Stimulated activated CD4-positive, alpha-beta T cell treated with anti-CD3 and anti-CD28 coated beads, Interleukin-1b, Interleukin-23, amount 100 ng/mL, for 4 hours (primary cell): Measurements from ENCODE around the gene IL11RA.

Experiments used
- DNase-seq, 2 donors: peaks; one replicate each; pipeline ENCODE4 v3.0.0-alpha.2; 2020; ENCODE audit warnings: low read depth in 2 of 2

IL11RA gene

GRCh38 chr9:34651876-34652601 lies at the start of gene IL11RA:
TSS of gene IL11RA (plus strand) at chr9:34652185. CDS start at chr9:34655218, 3,033 bp downstream.
- peak in 1 of 2 donors; percentile 36 for DNase-seq

DNA sequence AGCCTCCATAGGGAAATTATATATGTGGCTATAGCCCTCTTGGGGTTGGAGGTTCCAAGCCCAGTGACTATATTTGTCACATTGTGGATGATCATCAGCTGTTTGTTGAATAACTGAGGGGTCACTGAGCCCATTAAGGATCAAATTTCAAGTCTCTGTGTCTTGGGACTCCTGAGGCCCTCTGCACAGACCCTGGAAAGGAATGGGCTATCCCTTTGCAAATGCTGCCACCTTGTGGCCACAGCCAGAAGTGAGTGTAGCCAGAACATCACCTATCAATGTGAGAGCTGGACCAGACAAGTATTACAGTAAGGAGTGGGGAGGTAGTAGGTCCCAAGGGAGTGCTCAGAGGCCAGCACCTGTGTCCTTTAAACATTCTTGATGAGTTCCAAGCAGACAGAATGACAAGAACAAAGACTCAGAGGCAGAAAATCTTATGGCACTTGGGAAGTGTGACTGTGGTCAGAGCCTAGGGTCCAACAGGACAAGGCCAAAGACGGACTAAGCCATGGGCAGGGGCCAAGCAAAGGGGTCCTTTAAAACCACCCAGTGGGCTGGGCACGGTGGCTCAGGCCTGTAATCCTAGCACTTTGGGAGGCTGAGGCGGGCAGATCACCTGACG lies 48.3 kb upstream of the IL11RA start:
- DNase-seq, result peak; percentile 70 to 79

GRCh38 chr9:34606190-34606589 lies 45.8 kb upstream of the IL11RA start:
- DNase-seq, result no peak

- no peak for DNase-seq
Measured at GRCh38 chr9:34606905-34607304, 45.1 kb upstream of the IL11RA start.

- DNase-seq, result no peak
Measured at GRCh38 chr9:34607331-34607730, 44.7 kb upstream of the IL11RA start.

DNA sequence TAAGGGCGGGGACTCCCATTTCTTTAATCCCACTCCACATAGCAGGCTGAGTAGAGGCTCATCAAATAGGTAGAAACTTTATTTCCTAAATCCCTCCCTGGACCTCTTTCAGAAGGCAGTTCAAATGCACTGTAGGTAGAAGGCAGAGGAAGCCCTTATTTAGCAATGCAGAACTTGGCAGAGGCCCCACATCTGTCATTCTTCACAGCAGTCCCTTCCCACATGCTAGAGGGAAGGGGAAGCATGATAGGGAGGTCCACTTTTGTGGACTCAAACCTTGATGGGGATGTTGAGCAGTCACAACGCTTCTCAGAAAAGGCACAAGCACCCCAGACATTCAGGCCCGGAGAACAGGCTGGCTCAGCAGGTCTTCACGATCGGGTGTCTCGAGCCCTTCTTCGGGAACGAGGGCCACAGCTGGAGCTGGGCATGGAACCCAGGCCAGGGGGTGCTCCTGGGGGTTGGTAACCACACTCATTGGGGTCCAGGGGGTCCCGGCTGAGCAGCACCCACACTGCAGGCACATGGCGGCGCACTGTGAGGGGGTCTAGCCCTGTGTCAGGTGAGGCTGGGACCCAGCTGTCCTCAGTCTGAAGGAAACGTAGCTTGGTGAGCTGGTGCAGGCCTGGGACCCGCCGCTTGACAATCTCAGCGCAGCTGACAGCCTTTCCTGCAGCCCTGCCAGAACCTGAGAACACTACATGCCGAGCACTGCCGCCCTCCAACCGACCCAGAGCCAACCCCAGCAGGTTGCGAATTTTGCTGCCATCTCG lies 41.4 kb upstream of the IL11RA start:
- DNase-seq, result no peak

DNA sequence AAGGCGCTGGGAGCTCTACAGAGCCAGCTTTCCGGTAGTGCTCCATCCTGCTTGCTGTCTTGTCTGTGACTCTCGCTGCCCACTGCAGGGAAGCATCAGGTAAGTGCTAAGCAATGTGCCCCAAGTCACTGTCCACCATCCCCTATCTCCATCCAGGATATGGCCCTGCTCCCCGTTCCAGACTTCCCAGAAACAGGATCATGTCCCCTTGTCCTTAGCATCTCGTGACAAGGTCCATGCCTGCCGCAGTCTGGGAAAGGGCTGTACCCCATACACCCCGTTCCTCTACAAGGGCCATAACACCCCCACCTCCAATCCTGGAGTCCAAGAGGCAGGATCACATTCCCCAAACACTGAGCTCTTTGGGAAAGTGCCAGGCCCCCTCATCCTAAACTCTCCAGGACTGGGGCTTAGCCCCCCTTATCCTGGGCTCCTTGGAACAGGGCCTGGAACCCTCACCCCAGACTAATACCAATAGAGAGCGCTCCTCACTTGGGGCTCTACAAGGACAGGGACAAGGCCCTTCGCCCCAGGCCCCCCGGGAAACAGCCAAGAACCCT lies 40.7 kb upstream of the IL11RA start:
- no peak for DNase-seq

DNA sequence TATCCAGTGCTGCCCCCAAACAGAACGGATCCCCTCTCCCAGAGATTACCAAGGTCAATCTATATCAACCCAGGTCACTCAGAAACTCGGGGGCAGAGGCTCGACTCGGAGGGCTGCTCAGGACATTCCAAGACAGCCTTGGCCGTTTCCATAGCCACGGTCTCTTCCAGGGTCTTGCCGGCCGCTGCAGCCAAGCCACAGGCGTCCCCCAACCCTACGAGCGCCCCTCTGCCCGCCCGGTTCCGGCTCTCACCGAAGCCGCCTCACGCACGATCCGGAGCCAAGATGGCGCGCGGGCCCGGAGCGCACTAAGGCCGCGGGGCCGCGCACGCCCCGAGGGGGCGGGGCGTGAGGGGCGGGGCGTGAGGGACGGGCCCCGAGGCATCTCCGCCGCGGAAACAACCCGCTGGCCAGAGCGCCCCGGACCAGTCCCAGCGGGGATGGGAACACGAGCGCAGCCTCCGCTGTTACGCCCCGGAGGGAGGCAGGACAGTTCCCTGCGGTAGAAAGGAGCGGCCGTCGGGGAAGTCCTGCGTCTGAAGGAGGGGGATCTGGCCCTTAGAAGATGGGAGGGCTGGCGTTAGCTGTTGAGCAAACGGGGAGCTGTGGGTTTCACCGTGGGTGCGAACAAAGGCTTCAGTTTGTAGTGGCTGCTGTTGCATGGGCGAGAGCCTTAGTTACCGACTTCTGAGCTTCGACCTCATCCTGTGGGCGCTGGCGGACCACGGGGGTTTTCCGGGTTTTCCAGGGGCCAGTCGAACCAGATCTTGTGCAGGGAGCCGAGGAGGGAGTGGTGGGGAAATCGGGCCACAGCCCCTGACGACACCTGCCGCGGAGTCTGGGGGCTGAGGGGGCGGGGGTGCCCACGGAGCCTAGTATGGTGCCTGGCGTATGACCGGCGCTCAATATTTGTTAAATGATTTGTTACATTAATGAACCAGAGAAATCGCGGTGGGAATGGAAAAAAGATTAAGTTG lies 39.9 kb upstream of the IL11RA start, which contains the start of gene RPP25L:
TSS of gene RPP25L (minus strand) at position 287 of the 977 bp plus-strand sequence. CDS start 801 bp downstream, outside the sequence.
- DNase-seq, result peak; percentile 73 to 90

- peak; percentile 52 to 56 for DNase-seq
Measured at GRCh38 chr9:34612788-34613390, 39.1 kb upstream of the IL11RA start.

DNA sequence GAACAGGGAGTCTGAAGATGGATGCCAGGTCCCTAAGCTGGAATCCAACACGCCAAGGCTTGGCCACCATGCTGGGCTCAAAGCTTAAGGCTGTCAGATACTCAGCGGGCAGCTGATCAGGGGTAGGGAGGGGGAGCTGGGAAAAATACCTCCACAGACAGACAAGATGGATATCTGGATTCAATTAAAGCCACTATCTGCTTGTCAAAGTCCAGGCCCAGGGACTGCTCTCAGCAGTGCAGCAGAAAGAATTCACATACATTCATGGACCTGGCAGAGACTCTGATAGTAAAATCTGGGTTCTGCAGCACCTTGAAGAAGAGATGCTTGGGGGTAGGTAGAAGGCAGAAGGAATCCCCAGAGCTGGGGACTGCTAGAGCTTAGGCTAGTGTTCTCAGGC lies 36.9 kb upstream of the IL11RA start:
- no peak for DNase-seq

- DNase-seq, result peak; percentile 71 to 80
Measured at GRCh38 chr9:34620061-34620994, 31.7 kb upstream of the IL11RA start, which contains the start of gene DCTN3. TSS of gene DCTN3 (minus strand) at chr9:34620495. CDS start at chr9:34620464, 31 bp downstream.

DNA sequence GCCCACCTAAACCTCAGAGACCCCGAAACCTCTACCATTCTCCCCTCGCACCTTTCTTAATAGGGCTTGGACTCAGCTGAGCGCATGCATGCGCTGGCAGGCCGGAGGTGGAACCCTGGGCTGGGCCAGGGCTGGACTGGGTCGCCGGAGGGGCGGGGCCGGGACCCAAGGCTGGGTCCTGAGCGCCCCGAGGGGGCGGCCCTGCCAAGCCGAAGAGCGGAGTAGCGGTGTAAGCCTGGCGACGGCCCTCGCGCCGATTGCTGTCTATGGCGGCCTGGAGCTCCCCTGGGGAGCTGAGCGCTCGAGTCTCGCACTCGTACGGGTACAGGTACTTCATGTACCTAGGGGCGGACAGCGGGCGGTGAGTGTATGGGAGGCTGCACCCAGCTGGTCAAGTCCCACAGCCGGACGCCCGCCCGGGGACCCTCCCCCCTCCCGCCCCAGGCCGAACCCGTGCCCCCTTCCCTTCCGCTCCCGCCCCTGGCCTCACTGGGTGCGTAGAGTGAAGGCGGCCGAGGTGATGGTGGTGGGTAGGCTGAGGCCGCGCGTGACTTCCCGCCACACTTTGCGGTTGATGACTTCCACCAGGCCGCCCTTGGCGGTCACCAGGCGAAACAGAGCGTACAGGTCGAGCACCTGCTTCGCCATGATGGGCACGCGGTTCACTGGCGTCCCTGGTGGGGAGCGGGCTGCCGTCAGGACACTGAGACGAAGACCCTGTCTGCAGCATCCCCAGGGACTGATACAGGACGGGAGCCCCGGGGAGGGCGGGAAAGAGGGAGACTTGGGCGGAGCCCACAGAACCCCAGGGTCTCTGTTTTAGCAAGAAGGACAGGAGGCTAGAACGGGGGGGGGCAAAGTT lies 28.4 kb upstream of the IL11RA start:
- no peak for DNase-seq

DNA sequence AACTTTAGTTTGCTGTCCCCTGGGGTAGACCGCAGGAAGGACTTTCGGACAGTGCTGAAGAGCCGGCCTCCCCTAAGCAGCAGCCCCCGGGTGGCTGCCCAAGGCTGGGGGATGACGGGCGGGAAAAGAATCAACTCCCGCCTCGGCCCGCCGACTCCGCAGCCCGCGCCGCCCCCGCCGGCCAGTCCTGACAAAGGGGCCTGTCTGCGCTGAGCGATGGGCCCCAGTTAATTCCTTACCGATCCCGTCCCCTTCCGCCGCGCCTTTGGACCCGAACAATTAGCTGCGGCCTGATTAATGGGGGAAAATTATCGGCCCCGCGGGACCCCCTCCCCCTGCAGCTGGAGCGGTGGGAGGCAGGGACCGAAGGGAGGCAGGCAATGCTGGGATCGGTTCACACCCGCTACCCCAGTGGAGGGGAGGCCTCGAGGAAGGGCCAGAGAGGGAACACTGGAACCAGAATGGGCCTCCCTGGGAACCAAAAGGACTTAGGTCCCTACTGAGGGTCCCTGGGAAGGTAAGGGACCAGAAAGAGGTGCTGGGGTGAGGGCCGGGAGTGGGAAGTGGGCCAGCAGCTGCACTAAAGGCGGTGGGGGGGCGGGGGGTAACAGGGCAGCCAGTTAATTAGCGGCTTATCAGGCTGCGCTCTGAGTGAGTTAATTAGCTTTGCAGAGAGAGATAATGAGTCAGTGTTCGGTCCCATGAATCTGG lies 27.4 kb upstream of the IL11RA start:
- no peak for DNase-seq

DNA sequence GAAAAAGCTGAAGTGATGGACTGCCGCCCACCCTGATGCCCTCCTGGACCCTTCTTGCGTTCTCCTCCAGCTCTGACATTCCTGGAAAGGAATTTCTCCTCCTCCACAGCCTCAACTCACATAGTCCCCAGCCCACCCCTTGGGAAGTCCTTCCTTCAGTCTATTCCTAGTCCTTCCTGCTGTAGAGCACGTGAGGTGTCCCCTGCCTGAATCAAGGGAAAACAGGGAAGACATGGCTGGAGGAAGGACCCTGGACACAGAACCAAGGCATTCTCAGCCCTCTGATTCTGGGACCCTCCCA lies 26.8 kb upstream of the IL11RA start:
- DNase-seq, result no peak

GRCh38 chr9:34627716-34628655 lies 24.0 kb upstream of the IL11RA start:
- no peak for DNase-seq

DNA sequence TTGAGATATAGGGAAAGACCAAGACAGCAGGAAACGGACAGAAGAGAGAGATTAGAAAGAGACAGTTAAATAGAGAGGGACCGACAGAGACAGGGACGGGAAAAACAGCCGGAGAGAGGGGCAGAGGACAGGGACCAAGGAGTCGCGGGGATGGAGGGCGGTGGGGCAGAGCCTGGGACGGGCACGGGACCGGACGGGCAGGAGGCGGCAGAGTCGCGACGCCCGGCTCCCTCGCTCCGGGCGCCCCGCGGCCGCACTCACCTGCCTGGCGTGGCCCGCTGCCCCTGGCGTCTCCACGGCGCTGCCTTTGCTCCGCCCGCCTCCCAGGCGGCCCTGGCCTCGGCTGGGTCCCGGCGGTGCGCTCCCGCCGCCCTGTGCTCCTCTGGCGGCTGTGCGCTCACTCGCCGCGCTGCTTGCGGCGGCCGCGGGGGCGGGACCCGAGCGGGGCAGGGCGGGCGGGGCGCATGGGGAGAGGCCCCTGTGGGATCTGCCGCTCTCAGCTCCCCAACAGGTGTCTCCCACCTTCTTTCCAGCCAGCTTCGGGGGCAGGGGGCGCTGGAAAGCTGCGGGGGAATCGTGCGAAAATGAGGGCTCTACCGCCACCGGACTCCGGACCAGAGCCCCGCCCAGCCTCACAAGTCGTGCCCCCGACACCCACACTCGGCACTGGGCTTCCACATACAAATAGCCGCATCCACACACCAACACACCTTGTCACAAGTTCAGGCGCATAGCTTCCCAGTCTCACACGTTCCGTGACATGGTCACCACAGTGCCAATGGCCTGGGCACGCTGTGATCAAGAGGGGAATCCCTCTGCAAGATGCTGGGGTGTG lies 23.1 kb upstream of the IL11RA start, which contains the start of gene ARID3C:
TSS of gene ARID3C (minus strand) at position 411 of the 835 bp plus-strand sequence. CDS start 1,052 bp downstream, outside the sequence.
- DNase-seq, result peak; percentile 27 to 51
